GM12892 (cell line): ENCODE data around the gene P2RY12.

ENCODE experiments used
- POLR2A ChIP-seq: IDR thresholded peaks from 2 replicates; pipeline ENCODE4 v1.6.1; 2011; ENCODE audit warnings: low read depth, low read length, control low read depth
- POLR2AphosphoS5 ChIP-seq: IDR thresholded peaks from 2 replicates; pipeline ENCODE4 v1.6.1; 2011; ENCODE audit warnings: low read depth, low read length, control low read depth
- TAF1 ChIP-seq: IDR thresholded peaks from 2 replicates; pipeline ENCODE4 v1.6.1; 2011; ENCODE audit warnings: low read depth, mild to moderate bottlenecking, control low read depth, low read length, borderline replicate concordance

GRCh38 chr3:151387842-151388241 is 3.3 kb upstream of the P2RY12 start:
- TF ChIP-seq POLR2A (no peak), POLR2AphosphoS5 (no peak), TAF1 (no peak)
